Endothelial cell of umbilical vein (primary cell): ENCODE data around the gene TECRL. TPM values are rescaled to one million over a fixed set of nuclear protein-coding genes. Genes with fewer than 3 reads are reported as not detected.

Source experiments
- BruUV-seq: library from RNA; stranded (reverse); fragments of 400-500 nt; replicated peaks from 2 replicates; lab custom pipeline; 2021; lab: Mats Ljungman, UMichigan
- CTCF ChIA-PET: fragments of 300-600, 350-600 bp; sonication (Branson Sonifier 250); formaldehyde crosslinking; loops from one replicate; lab custom pipeline; 2021; ENCODE audit warnings: antibody characterized with exemption, inconsistent platforms; lab: Charles Lee
- POLR2A ChIA-PET: fragments of 300-600, 350-600 bp; sonication (Branson Sonifier 250); formaldehyde crosslinking; loops from one replicate; lab custom pipeline; 2021; ENCODE audit warnings: antibody characterized with exemption, inconsistent platforms; lab: Charles Lee
- DNase-seq: peaks from one replicate; pipeline ENCODE4 v3.0.0-alpha.2; 2011; ENCODE audit warnings: low read depth, low spot score
- FAIRE-seq: peaks from 2 replicates; lab custom pipeline; 2011; peaks lifted over from hg19 to GRCh38; lab: Jason Lieb, UNC
- H2AFZ ChIP-seq: 2 replicates; pipeline ENCODE4 v1.6.0; 2012; ENCODE audit warnings: low read depth, low read length, control low read depth, inconsistent platforms
- H3K27ac ChIP-seq: 2 replicates; pipeline ENCODE4 v1.5.1; 2011; ENCODE audit warnings: low read depth, mild to moderate bottlenecking, control low read depth, low read length, moderate library complexity; ENCODE audit not compliant: insufficient read depth
- H3K27me3 ChIP-seq, 2 experiments: 2 replicates each; pipeline versions ENCODE4 v1.6.0 to v1.6.1; 2011; ENCODE audit warnings: low read length in 2 of 2, mixed read lengths in 1 of 2; ENCODE audit not compliant: control insufficient read depth in 2 of 2, insufficient read depth in 2 of 2
- H3K36me3 ChIP-seq, 2 experiments: 2 replicates in 1 of 2; 3 replicates in 1 of 2; pipeline ENCODE4 v1.5.1; 2011; ENCODE audit warnings: low read length in 2 of 2, mild to moderate bottlenecking in 1 of 2, moderate library complexity in 1 of 2; ENCODE audit not compliant: control insufficient read depth in 2 of 2, insufficient read depth in 2 of 2; ENCODE audit errors: extremely low read depth in 1 of 2
- H3K4me1 ChIP-seq: 3 replicates; pipeline ENCODE4 v1.5.1; 2011; ENCODE audit warnings: mild to moderate bottlenecking, low read length; ENCODE audit not compliant: control insufficient read depth, insufficient read depth; ENCODE audit errors: extremely low read depth
- H3K4me2 ChIP-seq: 2 replicates; pipeline ENCODE4 v1.6.1; 2011; ENCODE audit warnings: low read length, control low read depth, mixed read lengths; ENCODE audit not compliant: insufficient read depth
- H3K4me3 ChIP-seq, 3 experiments: fragments of 200-600 bp in 1 of 3; sonication (generic), shearing (Covaris generic) in 1 of 3; replicated peaks in 1 of 3; 2 replicates each; pipeline ENCODE4 v1.5.1; 2011 to 2016; ENCODE audit warnings: control low read depth in 3 of 3, low read length in 3 of 3, mild to moderate bottlenecking in 2 of 3, inconsistent platforms in 1 of 3, low read depth in 1 of 3, moderate library complexity in 1 of 3; ENCODE audit not compliant: insufficient read depth in 1 of 3
- H3K79me2 ChIP-seq: 2 replicates; pipeline ENCODE4 v1.6.0; 2012; ENCODE audit warnings: low read length, inconsistent platforms; ENCODE audit not compliant: control insufficient read depth, insufficient read depth
- H3K9ac ChIP-seq: replicated peaks from 2 replicates; pipeline ENCODE3; 2011; ENCODE audit warnings: low read length, control low read depth; ENCODE audit not compliant: insufficient read depth; ENCODE audit errors: extremely low read depth
- H3K9me1 ChIP-seq: replicated peaks from 3 replicates; pipeline ENCODE4 v1.6.0; 2011; ENCODE audit warnings: mild to moderate bottlenecking, low read length; ENCODE audit not compliant: control insufficient read depth, insufficient read depth; ENCODE audit errors: extremely low read depth
- H3K9me3 ChIP-seq: replicated peaks from 2 replicates; pipeline ENCODE4 v1.5.1; 2012; ENCODE audit warnings: low read length, inconsistent platforms; ENCODE audit not compliant: control insufficient read depth, insufficient read depth
- H4K20me1 ChIP-seq: replicated peaks from 2 replicates; pipeline ENCODE3; 2011; ENCODE audit warnings: mild to moderate bottlenecking, low read length; ENCODE audit not compliant: control insufficient read depth, insufficient read depth; ENCODE audit errors: extremely low read depth
- CTCF ChIP-seq, 2 donors: IDR thresholded peaks; 1 replicate in 1 of 2; 2 replicates in 1 of 2; pipeline ENCODE4 v1.5.1; 2011; ENCODE audit warnings: low read length in 2 of 2, mild to moderate bottlenecking in 2 of 2, moderate library complexity in 2 of 2, control low read depth in 1 of 2, inconsistent platforms in 1 of 2, low read depth in 1 of 2; ENCODE audit not compliant: insufficient read depth in 1 of 2; ENCODE audit errors: extremely low read depth in 1 of 2
- EZH2 ChIP-seq: IDR thresholded peaks from 2 replicates; pipeline ENCODE4 v1.6.1; 2012; ENCODE audit warnings: borderline replicate concordance, low read depth, mild to moderate bottlenecking, moderate library complexity, low read length, inconsistent platforms; ENCODE audit not compliant: severe bottlenecking
- FOS ChIP-seq: IDR thresholded peaks from 2 replicates; pipeline ENCODE4 v1.6.1; 2011; ENCODE audit warnings: mild to moderate bottlenecking, low read length, moderate library complexity, borderline replicate concordance; ENCODE audit not compliant: insufficient read depth
- GATA2 ChIP-seq: IDR thresholded peaks from 2 replicates; pipeline ENCODE4 v1.7.0; 2011; ENCODE audit warnings: low read depth, mild to moderate bottlenecking, moderate library complexity, mixed read lengths, low read length; ENCODE audit not compliant: insufficient read length, insufficient read depth
- JUN ChIP-seq: IDR thresholded peaks from 2 replicates; pipeline ENCODE4 v1.6.1; 2011; ENCODE audit warnings: borderline replicate concordance, low read depth; ENCODE audit not compliant: insufficient read length, insufficient read depth
- MAX ChIP-seq: IDR thresholded peaks from 2 replicates; pipeline ENCODE4 v1.6.1; 2011; ENCODE audit not compliant: insufficient read depth, insufficient read length
- MYC ChIP-seq: IDR thresholded peaks from one replicate; pipeline ENCODE4 v1.6.1; 2011; ENCODE audit warnings: mild to moderate bottlenecking, low read depth, low read length
- POLR2A ChIP-seq: IDR thresholded peaks from 2 replicates; pipeline ENCODE4 v1.6.1; 2012; ENCODE audit warnings: low read depth, mild to moderate bottlenecking, control low read depth, low read length
- POLR2AphosphoS5 ChIP-seq: IDR thresholded peaks from 2 replicates; pipeline ENCODE4 v1.6.1; 2012; ENCODE audit warnings: low read depth, mild to moderate bottlenecking, control low read depth, low read length, moderate library complexity; ENCODE audit not compliant: insufficient read depth
- dilution Hi-C: fragments of 300-500 bp; cut with MboI; formaldehyde crosslinking; loops from one replicate; pipeline ENCODE4 v1.15.0; 2019; ENCODE audit warnings: low sequenced_read_pairs; ENCODE audit not compliant: extremely low pct_ligation_motif_present
- intact Hi-C: fragments of 100-400 bp; cut with micrococcal nuclease; formaldehyde crosslinking; loops from one replicate; pipeline ENCODE4 v1.10.0; 2022
- polyA plus RNA-seq, 4 experiments: library from polyadenylated mRNA; depleted of rRNA in 3 of 4; stranded (reverse) in 3 of 4; unstranded in 1 of 4; fragments of >200 nt; gene quantifications; 2 replicates each; pipeline versions ENCODE4 v1.2.1 to v1.2.3, GENCODE V29; 2011 to 2012; ENCODE audit warnings: missing spikeins in 1 of 4
- total RNA-seq: library from RNA; stranded (reverse); gene quantifications from 2 replicates; pipeline ENCODE4 v1.2.3, GENCODE V29; 2021

Gene TECRL
- total and polyA plus RNA-seq, 2 donors (not counting 3 experiments of a cell fraction or from before 2014, with no cell fraction given) = not detected

- no peaks in the 10 kb centered on the region for H3K4me1 ChIP-seq
- H3K79me2 ChIP-seq = no peaks in the 10 kb centered on the region
- dilution Hi-C loops (no loop called here), intact Hi-C loops (no loop called here)
- ChIA-PET CTCF (no interaction called here), POLR2A (no interaction called here)
- H3K9me1 ChIP-seq = no peaks in the 10 kb centered on the region
- H3K27ac ChIP-seq = no peak overlapping the region
- H2AFZ ChIP-seq = no peak overlapping the region
- H4K20me1 ChIP-seq = no peaks in the 10 kb centered on the region
- no peak overlapping the region for H3K4me2 ChIP-seq
- H3K9ac ChIP-seq = no peak overlapping the region
- TF ChIP-seq POLR2A (no peak), MYC (no peak), MAX (no peak), JUN (no peak), POLR2AphosphoS5 (no peak), FOS (no peak), GATA2 (no peak), CTCF (IDR thresholded peaks at IDR 0.05; ENCODE audit: extremely low read depth in 1 of 2, insufficient read depth in 1 of 2, low read depth in 1 of 2, low read length in 2 of 2) (no peak), EZH2 (no peak)
- BruUV-seq = no TSS peak
- H3K27me3 ChIP-seq = no peaks in the 10 kb centered on the region
- FAIRE-seq (no peak), DNase-seq (no peak)
- no peaks in the 10 kb centered on the region for H3K36me3 ChIP-seq
- H3K4me3 ChIP-seq = no peak overlapping the region
- peaks cover 3% of the 10 kb centered on the region for H3K9me3 ChIP-seq
These were observed 47.9 kb downstream of the TECRL start for GRCh38 chr4:64361399-64361740.
